Sigmoid colon (tissue), 4 donors: Measurements from ENCODE around the gene RIPOR3.

ENCODE experiments used
- POLR2AphosphoS5 ChIP-seq, 4 donors: sonication (generic); formaldehyde crosslinking; IDR thresholded peaks; one replicate each; pipeline ENCODE4 v1.6.1; 2017; ENCODE audit warnings: antibody characterized with exemption in 4 of 4
- TF ChIP-seq, protein P1 (sequence below), 4 experiments: fragments of 450-650 bp in 3 of 4; fragments of 200-600 bp in 1 of 4; IDR thresholded peaks; one replicate each; pipeline ENCODE4 v1.5.1; 2016 to 2019; ENCODE audit warnings: antibody characterized with exemption in 4 of 4, mild to moderate bottlenecking in 3 of 4, moderate library complexity in 2 of 4

DNA sequence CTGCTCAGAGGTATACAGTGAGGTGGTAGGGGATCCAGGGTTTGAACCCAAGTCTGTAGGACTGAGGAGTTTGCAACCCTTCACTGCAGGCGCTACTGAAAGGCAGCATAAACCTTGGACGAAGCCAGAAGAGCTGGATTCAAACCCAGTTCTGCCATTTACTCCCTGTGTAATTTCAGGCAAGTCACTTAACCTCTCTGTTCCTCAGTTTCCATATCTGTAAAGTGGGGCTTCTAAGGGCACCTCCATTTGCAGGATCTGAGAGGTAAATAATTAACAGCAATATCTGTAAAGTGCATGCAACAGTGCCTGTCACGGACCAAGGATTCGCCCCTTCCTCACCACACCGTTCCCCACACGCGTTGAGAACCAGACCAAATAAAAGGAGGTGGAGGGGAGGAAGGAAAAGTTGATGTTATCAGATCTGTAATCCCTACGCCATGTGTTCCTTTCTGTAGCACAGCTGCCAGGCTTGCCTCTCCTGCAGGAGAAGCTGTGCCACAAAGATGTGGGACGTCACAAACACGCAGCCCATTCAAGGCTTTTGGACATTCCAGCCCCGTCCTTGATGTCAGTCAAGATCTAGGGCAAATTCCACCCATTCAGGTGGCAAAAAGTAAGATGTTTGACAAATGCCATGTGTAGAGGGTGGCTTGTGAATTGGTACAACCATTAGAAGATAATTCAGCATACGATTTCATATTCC lies 9.8 kb downstream of the RIPOR3 start:
- TF ChIP-seq, protein P1, sequence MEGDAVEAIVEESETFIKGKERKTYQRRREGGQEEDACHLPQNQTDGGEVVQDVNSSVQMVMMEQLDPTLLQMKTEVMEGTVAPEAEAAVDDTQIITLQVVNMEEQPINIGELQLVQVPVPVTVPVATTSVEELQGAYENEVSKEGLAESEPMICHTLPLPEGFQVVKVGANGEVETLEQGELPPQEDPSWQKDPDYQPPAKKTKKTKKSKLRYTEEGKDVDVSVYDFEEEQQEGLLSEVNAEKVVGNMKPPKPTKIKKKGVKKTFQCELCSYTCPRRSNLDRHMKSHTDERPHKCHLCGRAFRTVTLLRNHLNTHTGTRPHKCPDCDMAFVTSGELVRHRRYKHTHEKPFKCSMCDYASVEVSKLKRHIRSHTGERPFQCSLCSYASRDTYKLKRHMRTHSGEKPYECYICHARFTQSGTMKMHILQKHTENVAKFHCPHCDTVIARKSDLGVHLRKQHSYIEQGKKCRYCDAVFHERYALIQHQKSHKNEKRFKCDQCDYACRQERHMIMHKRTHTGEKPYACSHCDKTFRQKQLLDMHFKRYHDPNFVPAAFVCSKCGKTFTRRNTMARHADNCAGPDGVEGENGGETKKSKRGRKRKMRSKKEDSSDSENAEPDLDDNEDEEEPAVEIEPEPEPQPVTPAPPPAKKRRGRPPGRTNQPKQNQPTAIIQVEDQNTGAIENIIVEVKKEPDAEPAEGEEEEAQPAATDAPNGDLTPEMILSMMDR (IDR thresholded peaks at IDR 0.05): no peak
- no peak for TF ChIP-seq POLR2AphosphoS5 (IDR thresholded peaks at IDR 0.05)
